Chondrocyte (in vitro differentiated cells): Measurements from ENCODE around the gene MCM10. TPM values are rescaled to one million over a fixed set of nuclear protein-coding genes. Genes with fewer than 3 reads are reported as not detected.

Experiments
- DNase-seq: peaks from one replicate; pipeline ENCODE4 v3.0.0; 2021; ENCODE audit warnings: mixed read lengths, low spot score
- H3K27ac Mint-ChIP-seq: one replicate; pipeline ENCODE4 v1.8.0; 2021; ENCODE audit warnings: mild to moderate bottlenecking, moderate library complexity, mixed read lengths; ENCODE audit not compliant: unreplicated experiment
- H3K27me3 Mint-ChIP-seq: 2 replicates; pipeline ENCODE4 v1.8.0; 2021; ENCODE audit warnings: low read depth, mixed read lengths
- H3K36me3 Mint-ChIP-seq: 2 replicates; pipeline ENCODE4 v1.8.0; 2021; ENCODE audit warnings: low read depth, mixed read lengths
- H3K4me1 Mint-ChIP-seq: 2 replicates; pipeline ENCODE4 v1.8.0; 2021; ENCODE audit warnings: low read depth, mild to moderate bottlenecking, mixed read lengths
- H3K4me3 Mint-ChIP-seq: one replicate; pipeline ENCODE4 v1.8.0; 2021; ENCODE audit warnings: mild to moderate bottlenecking, moderate library complexity, mixed read lengths; ENCODE audit not compliant: unreplicated experiment
- H3K9me3 Mint-ChIP-seq: 2 replicates; pipeline ENCODE4 v1.8.0; 2021; ENCODE audit warnings: low read depth, mixed read lengths
- CTCF ChIP-seq: fragments of 200-600 bp; sonication (generic); IDR thresholded peaks from 2 replicates; pipeline ENCODE4 v1.5.0; 2021; ENCODE audit warnings: antibody characterized with exemption, mild to moderate bottlenecking, moderate library complexity
- total RNA-seq: library from RNA; stranded (reverse); gene quantifications from 3 replicates; pipeline ENCODE4 v1.2.1, GENCODE V29; 2021

The MCM10 gene
- total RNA-seq, 1 donor from 2014 or later, result 2.2 TPM

DNA sequence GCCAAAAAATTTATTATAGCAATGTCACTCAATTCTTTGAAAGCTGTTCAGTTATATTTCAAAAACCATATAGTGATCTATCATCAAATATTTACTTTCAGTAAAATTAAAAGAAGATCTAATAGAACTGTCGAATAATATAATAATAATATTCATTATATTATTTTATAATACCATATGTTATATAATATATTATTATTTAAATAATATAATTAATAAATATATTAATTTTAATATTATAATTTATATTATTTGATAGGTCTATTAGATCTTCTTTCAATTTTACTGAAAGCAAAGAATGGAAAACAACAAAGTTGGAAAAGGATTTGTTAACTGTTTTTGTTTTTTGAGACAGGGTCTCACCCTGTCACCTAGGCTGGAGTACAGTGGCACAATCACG is 95.3 kb downstream of the MCM10 start:
- Mint-ChIP-seq H3K36me3 (peaks cover 2% of the 10 kb centered on the region), H3K4me1 (no peaks in the 10 kb centered on the region), H3K9me3 (peaks cover 5% of the 10 kb centered on the region), H3K27me3 (peaks cover 9% of the 10 kb centered on the region), H3K27ac (no peak overlapping the region), H3K4me3 (no peak overlapping the region)
- TF ChIP-seq CTCF, result no peak
- no peak for DNase-seq

DNA sequence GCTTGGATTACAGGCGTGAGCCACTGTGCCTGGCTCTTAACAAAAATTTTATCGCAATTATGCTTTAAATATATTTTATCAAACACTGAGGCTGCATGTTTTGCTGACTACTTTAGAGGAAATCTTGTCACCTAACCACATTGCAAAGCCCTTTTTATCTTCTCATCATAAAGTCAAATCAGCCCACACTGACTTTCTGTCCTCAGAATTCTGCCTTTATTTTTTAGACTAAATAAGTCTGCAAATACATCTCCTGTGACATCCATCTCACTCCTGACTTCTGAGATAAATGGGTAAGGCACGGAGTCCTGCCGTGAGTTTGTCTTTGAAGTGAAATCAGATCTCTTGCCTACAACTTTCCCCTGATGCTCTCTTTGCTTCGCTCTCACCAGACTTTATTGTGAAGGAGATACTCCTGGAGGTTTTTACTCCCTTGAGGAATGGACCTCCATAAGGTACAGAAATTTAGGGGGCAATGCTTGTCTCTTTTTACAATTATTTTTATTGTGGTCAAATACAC is 96.3 kb downstream of the MCM10 start:
- no peak overlapping the region for H3K27ac Mint-ChIP-seq
- H3K4me1 Mint-ChIP-seq, result no peaks in the 10 kb centered on the region
- no peak for TF ChIP-seq CTCF
- peaks cover 5% of the 10 kb centered on the region for H3K9me3 Mint-ChIP-seq
- no peak overlapping the region for H3K4me3 Mint-ChIP-seq
- H3K36me3 Mint-ChIP-seq, result peaks cover 3% of the 10 kb centered on the region
- H3K27me3 Mint-ChIP-seq, result peaks cover 9% of the 10 kb centered on the region
- no peak for DNase-seq

Other genes with a start within 250 kb of the MCM10 start
- 32.4 to 145 TPM (median 141 TPM) in 3 replicates for gene CCDC3, start 159.8 kb upstream of the MCM10 start, total RNA-seq
- 80.9 to 151 TPM (median 150 TPM) in 3 replicates for gene OPTN, start 61.4 kb upstream of the MCM10 start, total RNA-seq
- gene UCMA, start 72.8 kb downstream of the MCM10 start, total RNA-seq, result not detected in 3 replicates
- gene PHYH, start 138.5 kb downstream of the MCM10 start, total RNA-seq, result 24.9 to 31.5 TPM (median 26.0 TPM) in 3 replicates
- 48.4 to 52.9 TPM (median 48.7 TPM) in 3 replicates for gene SEPHS1, start 186.7 kb downstream of the MCM10 start, total RNA-seq